Hepatic stellate cell (primary cell): ENCODE results near the gene SMIM29.

Experiments used
- DNase-seq: peaks from one replicate; pipeline ENCODE4 v3.0.0; 2011; ENCODE audit warnings: low spot score

The SMIM29 gene

GRCh38 chr6:34240329-34241248, 8.2 kb downstream of the SMIM29 start:
- DNase-seq = no peak

DNA sequence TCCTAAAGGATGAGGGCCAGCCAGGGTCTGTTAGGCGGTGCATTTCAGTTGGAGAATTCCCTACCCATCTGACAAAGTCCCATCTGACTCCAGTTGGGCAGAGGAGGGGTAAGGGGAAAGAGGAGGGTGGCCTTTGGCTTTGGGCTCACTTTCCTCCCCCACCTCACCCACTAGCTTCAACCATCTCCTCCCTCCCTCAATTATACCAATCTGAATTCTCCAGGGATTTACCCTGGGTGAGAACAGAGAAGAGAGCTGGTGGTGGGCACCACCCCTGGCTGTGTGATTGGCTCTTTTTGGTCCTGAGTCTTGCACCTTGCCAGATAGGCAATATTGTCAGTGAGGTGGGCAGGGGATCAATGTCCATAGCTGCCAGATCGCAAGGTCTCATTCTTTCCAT, 8.9 kb downstream of the SMIM29 start:
- no peak for DNase-seq

GRCh38 chr6:34239500-34239825, 9.3 kb downstream of the SMIM29 start:
- DNase-seq = no peak

DNA sequence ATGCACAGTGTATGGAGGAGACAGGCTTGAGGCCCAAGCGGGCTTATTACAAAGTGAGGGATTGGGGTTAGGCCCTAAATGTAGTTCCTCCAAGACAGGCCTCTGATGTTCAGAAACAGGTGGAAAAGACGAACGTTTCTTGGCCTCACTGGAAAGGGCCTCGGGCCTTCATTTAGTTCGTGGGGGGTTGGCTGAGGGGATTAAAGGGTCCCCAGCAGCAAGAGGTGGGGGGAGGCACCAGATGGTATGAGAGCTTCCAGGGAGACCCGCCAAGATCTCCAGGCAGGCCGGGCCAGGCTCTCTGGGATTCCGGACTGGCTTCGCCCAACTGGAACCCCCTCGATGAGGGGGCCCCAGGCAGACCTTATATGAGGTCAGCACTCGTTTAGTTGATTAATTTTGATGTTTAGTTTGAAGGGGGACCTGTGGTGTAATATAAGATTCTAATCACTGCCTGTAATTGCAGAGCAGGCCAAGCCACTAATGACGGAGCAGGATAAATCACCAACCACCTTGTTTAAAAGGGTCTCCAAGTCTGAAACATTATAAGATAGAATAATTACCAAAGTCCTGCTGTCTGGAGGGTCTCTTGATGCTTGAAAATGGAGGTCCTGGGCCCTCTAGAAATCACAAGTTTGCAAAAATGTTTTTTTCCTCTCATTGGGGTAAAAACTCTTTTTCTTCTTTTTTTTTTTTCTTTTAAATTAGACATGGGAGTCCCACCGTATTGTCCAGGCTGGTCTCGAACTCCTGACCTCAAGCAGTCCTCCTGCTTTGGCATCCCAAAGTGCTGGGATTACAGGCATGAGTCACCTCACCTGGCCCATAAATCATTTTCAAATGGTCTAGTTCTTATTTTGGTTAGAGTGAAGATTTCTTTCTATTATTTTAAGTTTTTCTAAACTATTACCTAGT, 10.0 kb downstream of the SMIM29 start:
- DNase-seq = no peak

DNA sequence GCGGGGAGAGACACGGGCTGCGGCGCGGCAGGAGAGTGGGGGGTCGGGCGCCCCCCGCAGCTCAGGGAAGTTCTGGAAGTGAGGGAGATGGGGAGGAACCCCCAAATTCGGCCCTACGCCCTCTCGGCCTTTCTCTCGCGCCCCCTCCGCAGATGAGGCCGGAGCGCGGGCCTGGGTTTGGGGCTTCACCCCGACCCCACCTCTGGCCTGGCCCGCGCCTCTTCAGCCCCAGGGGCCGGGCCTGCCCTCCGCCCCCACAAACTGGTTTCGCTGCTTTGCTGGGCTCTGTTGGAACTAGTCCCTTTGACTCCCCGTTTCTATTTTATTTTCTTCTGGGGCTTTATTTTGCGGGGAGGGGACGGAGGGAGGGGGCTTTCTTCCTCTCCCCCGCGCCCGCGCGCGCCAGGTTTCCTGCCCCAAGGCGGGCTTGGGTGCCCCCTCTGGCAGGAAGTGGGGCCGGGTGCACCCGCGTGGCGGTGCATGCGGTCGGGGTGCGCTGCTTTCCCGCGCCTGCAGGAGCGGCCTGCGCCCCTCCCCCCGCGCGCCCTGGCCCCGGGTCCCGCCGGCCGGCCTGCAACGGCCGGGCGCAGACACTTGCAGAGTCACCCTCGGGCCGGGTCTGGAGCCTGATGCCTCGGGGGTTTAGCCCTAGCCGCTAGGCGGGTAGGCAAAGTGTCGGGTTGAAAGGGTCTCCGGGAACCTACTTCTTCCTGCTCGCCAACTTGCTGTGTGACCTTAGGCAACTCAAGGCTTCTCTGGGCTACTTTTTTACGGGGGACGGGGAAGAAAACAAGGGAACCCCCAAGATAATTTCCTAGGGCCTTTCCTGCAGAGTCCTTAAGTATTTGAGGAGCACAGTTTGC, 10.9 kb downstream of the SMIM29 start:
- peak; percentile 55 for DNase-seq

- DNase-seq = no peak
Observed at GRCh38 chr6:34237316-34237721, 11.5 kb downstream of the SMIM29 start.

DNA sequence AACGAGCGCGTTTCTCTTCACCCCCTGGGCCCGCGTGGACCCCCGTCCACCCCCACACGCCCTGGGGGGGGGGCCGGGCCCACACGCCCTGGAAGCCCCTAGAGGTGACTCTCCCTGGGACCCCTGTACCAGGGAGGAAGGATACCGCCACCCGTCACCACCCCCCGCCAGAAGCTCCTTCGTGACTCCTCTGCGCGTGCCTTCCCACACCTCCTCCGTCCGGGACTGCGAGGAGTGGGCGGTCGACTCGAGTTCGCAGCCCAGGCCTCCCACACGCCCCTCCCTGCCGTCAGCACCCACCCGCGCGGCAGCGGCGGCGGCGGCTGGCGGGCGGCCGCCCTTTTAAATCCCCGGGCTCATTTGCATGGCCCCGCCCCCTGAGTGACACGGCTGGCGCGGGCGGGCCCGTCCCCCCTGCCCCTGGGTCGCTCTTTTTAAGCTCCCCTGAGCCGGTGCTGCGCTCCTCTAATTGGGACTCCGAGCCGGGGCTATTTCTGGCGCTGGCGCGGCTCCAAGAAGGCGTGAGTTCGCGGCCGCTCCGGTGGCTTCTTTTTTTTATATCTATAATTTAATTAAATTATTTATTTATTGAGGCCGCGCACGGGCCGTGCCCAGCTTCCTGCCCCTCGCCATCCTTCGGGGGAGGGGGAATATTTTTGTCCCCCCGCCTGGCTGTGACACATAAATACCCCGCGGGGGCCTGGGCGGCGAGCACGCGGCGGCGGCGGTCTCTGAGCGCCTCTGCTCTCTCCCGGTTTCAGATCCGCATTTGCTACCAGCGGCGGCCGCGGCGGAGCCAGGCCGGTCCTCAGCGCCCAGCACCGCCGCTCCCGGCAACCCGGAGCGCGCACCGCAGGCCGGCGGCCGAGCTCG, 12.1 kb downstream of the SMIM29 start, which contains the start of gene HMGA1:
HMGA1 (plus strand) TSS at position 431 of the 873 bp plus-strand sequence. CDS start 3,908 bp downstream, outside the sequence.
- peak; percentile 87 for DNase-seq

GRCh38 chr6:34236131-34236442, 12.7 kb downstream of the SMIM29 start:
- DNase-seq = no peak

DNA sequence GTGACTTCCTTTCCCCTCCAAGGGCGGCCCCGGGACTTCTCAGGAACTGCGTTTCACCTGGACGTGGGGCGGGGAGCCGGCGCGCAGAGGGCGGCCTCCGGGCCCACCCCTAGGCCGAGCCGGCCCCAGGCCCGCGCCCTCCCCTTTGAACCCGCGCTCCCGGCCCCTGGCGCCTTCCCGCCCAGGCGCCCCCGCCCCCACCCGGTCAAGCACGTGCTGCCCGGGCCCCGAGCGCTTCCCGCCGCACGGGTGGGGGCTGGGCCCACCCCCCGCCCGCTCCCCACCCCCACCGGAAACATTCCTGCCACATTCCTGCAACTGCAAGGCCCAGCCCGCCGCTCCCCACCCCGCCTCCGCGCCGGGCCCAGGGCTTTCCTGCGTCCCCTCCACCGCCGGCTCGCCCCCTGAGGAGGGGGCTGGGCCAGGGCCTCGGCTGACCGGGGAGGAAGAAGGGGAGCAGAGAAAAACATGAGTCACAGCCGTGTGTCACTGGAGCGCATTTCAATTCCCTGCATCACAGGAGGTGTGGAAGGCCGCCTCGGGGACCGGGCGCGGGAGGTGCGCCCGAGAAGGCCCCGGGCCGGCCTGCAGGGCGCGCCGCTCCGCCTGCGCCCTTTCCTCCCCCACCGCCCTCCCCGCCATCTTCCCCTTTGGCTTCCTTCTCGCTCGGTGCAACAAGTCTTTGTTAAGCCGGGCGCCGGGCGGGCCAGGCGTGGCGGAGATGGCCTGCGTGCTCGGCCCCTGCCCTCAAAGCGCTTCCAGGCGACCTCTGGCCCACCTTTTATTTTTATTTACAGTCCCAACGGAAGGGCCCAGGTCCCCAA, 13.3 kb downstream of the SMIM29 start:
- peak; percentile 84 for DNase-seq

DNA sequence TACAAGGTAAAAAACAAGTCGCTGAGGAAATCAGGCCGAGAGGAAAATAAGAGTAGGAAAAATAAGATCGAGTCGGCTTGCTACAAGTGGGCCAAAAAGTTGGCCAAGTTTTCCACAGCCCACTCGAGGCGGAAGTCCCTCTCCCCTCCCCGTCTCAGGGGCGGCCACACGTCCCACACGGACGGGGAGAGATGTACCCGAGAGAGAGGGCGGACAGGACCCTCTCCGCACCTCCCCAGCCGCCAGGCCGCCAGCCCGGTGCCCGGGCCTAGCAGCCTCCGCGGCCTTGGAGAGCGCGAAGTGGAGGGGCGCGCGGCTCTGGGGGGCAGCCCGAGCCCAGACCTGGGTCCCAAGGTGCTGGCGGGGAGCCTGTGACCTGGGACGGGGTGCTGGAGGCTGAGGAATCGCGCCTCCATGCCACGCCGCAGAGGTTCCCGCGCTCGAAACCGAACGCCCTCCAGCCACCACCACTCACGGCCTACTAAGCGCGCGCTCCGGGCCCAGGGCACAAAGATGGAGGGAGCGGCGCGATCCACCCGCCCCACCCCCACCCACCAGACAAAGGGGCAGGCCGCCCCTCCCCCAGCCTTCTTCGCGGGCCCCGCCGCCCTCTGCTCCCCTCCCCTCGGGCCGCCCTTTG, 14.0 kb downstream of the SMIM29 start:
- no peak for DNase-seq

GRCh38 chr6:34233867-34234266, 14.9 kb downstream of the SMIM29 start:
- DNase-seq = no peak

DNA sequence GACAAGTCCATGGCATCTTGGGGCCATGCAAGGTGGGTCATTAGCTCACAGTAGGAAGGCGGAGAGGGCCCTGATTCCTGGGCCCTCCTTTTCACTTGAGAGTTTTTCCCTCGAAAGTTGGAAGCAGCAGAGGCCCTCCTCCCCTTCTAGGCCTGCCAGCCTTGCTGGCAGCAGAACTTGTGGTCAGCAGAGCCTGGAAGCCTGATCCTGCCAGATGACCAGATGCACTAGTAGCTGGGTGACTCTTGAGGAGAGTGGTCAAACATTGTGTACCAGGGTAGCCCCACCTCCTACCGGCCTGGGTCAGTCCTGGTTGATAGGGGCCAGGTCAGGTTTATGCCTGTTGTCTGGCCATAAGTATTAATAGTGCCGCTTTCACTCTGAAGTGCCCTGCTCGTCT, 15.9 kb downstream of the SMIM29 start:
- DNase-seq = no peak

GRCh38 chr6:34231566-34232336, 17.1 kb downstream of the SMIM29 start:
- no peak for DNase-seq

DNA sequence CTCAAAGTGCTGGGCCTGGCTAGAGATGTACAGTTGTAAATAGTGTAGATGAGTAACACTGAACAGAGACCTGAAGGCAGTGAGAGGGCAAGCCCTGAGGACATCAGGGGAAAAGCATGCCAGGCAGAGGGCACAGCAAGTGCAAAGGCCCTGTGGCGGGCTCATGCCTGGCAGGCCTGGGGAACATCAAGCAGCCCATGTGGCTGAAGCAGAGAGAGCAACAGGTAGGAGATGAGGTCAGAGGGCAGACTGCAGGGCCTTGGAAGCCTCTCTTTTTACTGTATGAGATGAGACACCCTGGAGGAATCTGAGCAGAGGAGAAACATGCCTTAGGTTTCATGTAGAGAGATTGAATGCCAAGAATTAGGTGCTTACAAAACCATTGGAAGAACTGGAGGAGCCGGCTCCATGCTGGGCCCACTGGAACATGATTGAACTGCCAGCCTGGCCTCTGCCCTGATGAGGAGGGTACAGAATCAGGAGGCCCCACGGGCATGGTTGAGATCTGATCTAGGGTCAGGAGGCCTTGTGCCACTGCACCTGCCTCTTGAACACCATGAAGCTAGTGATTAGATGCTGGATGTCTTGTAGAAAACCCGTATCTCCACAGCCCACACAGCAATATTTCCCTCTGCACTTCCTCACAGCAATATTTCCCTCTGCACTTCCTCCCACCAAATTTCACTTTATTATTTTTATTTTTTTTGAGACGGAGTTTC, 18.0 kb downstream of the SMIM29 start:
- no peak for DNase-seq

DNA sequence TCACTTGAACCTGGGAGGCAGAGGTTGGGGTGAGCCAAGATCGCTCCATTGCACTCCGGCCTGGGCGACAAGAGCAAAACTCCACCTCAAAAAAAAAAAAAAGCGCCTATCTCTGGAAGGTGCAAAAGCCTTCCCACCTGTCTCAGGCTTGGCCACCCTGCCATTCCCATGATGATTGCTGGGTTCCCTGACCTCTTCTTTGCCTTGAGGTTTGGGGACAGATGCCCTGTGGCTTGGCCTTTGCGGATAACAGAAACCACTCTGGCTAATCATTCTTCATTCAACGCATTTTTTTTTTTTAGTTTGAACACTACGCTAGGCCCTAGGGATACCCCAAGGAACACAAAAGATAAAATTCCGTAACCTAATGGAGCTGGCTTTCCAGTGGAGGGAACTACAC, 18.9 kb downstream of the SMIM29 start:
- no peak for DNase-seq

DNA sequence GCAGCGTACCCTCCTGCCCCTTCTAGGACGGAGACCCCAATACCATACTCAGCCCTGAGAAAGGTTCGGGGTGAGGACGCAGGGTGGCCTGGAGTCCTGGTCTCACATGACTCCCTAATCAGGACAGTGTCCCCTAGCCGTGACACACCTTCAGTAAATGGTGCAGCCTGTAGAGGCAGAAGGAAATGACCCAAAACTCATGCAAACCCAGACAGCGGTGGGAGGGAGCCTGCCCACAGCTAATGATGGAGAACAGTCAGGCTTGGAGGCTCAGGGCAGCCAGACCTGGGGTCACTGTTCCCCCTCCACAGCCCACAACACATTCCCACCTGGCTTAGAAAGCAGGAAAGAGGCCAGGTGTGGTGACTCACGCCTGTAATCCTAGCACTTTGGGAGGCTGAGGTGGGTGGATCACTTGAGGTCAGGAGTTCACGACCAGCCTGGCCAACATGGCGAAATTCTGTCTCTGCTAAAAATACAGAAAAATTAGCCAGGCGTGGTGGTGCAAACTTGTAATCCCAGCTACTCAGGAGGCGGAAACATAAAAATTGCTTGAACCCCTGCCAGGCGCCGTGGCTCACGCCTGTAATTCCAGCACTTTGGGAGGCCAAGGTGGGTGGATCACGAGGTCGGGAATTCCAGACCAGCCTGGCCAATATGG, 20.9 kb downstream of the SMIM29 start:
- DNase-seq = no peak

DNA sequence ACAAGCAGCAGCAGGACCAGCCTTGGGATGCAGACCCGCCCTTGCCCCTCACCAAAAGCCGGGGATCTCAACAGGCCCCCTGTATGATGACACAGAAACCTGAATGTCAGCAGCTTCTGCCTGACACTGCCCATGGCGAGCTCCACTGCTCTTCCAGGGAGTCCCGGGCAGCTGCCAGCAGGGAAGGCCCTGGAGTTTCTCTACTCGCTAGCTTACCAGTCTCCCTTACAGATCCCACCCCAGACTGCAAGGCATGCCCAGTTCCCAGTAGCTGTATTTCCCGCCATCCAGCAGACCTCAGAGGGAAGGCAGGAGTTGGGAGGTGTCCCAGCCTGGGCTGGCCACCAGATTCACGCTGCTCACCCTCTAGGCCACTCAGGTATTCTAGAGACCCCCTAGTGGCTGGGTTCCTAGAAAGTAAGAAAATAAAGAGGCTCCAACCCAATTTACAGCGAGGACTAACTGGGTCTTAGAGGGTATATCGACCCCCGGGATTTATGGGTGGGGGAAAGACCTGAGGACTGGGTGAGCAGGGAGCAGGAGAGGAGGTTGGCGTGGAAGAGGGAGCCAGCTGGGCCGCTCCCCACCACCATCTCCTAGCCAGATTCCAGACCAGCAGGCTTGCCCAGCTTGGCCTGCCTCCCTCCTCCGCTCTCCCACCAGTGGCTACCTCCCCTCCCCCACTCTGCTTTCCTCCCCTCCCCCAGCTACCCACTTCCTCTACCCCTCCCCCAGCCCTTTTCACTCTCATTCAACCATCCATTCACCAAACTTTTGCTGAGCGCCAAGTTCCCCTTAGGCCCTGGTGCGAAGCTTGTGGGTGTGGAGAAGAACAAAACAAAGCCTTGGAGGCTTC, 21.8 kb downstream of the SMIM29 start:
- no peak for DNase-seq
